Pancreas (tissue), 10 donors: ENCODE results near the gene HIRA. TPM values are rescaled to one million over a fixed set of nuclear protein-coding genes. Genes with fewer than 3 reads are reported as not detected.

Experiments used
- ATAC-seq, 4 donors: fragments of 200-7000 bp; cut with Tn5 transposase; one replicate each; pipeline versions ENCODE4 v1.8.0 to v1.9.1; 2020; ENCODE audit warnings: mild to moderate bottlenecking in 4 of 4, moderate library complexity in 4 of 4
- DNase-seq, 6 donors: peaks; one replicate each; pipeline ENCODE4 v3.0.0-alpha.2; 2020
- FAIRE-seq: peaks from 2 replicates; lab custom pipeline; 2012; peaks lifted over from hg19 to GRCh38; lab: Jason Lieb, UNC
- H3K27ac ChIP-seq, 4 donors: fragments of 200-600 bp; sonication (generic); 1 replicate in 3 of 4; 2 replicates in 1 of 4; pipeline versions ENCODE4 v1.5.0 to v1.8.0; 2020
- H3K27me3 ChIP-seq, 4 donors: fragments of 200-600 bp; one replicate each; pipeline ENCODE4 v1.8.0; 2021
- H3K36me3 ChIP-seq, 3 donors: fragments of 200-600 bp; sonication (generic) in 1 of 3; one replicate each; pipeline versions ENCODE4 v1.5.0 to v1.8.0; 2020 to 2021
- H3K4me1 ChIP-seq, 3 donors: fragments of 200-600 bp; one replicate each; pipeline ENCODE4 v1.8.0; 2021
- H3K4me3 ChIP-seq, 4 donors: fragments of 200-600 bp; sonication (generic) in 2 of 4; one replicate each; pipeline versions ENCODE4 v1.5.0 to v1.8.0; 2020 to 2021
- H3K9me3 ChIP-seq, 4 donors: fragments of 200-600 bp; one replicate each; pipeline ENCODE4 v1.8.0; 2021
- WGBS, 2 donors: extraction: QIAGEN DNeasy Blood & Tissue Kit; methylation state at CpG; one replicate each; pipeline ENCODE4 v1.1.7; 2013; 5-methylcytosine and 5-hydroxymethylcytosine counted together
- intact Hi-C, 3 donors: fragments of 100-400 bp; cut with DNase I; formaldehyde crosslinking; loops; one replicate each; pipeline versions ENCODE4 v1.11.1 to v1.14.2; 2022
- polyA plus RNA-seq, 2 donors: library from polyadenylated mRNA; stranded (reverse); fragments of 200-250 nt; gene quantifications; one replicate each; pipeline ENCODE4 v1.2.3, GENCODE V29; 2013
- total RNA-seq, 6 donors: library from RNA; stranded (reverse); fragmentation: NEBNext Ultra II Directional in 4 of 6; extraction: Animal tissue kit (Norgen Biotek cat#: 25700) in 4 of 6; gene quantifications; one replicate each; pipeline versions ENCODE4 v1.2.1 to v1.2.4, GENCODE V29; 2021 to 2023
- TF ChIP-seq, protein P1 (sequence below), 4 donors: fragments of 200-600 bp; sonication (generic) in 3 of 4; IDR thresholded peaks; one replicate each; pipeline versions ENCODE4 v1.5.0 to v1.8.0; 2021; ENCODE audit warnings: antibody characterized with exemption in 4 of 4
- donor health status: healthy with polysubstance abuse.
- donor health status: DM: no; HTN: no; CAD: no; lungs with moderate emphysema.
- donor health status: DM: no; HTN: no; CAD: no.
- donor health status: control.
- donor health status: control.
- donor health status: Bipolar disorder and iron deficiency.
- donor health status: DM: yes; HTN: yes; CAD: no.
- donor health status: DM: no; HTN: no; CAD: no.
- donor health status: DM: no; HTN: no; CAD: no.
- donor health status: DM: yes; HTN: yes; CAD: no.

The HIRA gene
- total and polyA plus RNA-seq, 8 donors: 6.1 to 14.6 (median 9.5) TPM

DNA sequence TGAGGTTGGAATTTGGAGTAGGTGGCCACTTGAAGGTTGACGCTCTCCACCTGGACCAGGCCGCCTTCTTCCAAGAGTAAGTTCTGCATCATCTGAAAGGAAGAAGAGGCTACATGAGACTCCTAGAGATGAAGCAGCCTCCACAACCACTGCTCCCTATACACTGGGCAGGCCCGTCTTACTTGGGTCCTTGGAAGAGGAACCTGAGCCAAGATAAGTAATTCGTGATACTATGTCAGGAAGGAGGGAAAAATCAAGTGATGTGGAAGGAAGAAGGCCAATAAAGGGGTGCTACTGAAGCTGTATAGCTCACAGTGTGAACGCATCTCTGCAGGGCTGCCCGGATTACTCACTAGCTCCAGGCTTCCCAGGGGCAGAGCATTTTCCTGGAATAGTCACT lies 36.4 kb upstream of the HIRA start:
- Histone ChIP-seq H3K27me3 (no peaks in the 10 kb centered on the region), H3K36me3 (peaks cover 4 to 83% (median 36%) of the 10 kb centered on the region in 3 donors), H3K9me3 (no peaks in the 10 kb centered on the region), H3K4me1 (no peaks in the 10 kb centered on the region), H3K27ac (no peak overlapping the region), H3K4me3 (no peak overlapping the region)
- 91 to 94% methylated on average over 6 of the region's 6 CpGs for WGBS, 2 donors
- TF ChIP-seq, protein P1, sequence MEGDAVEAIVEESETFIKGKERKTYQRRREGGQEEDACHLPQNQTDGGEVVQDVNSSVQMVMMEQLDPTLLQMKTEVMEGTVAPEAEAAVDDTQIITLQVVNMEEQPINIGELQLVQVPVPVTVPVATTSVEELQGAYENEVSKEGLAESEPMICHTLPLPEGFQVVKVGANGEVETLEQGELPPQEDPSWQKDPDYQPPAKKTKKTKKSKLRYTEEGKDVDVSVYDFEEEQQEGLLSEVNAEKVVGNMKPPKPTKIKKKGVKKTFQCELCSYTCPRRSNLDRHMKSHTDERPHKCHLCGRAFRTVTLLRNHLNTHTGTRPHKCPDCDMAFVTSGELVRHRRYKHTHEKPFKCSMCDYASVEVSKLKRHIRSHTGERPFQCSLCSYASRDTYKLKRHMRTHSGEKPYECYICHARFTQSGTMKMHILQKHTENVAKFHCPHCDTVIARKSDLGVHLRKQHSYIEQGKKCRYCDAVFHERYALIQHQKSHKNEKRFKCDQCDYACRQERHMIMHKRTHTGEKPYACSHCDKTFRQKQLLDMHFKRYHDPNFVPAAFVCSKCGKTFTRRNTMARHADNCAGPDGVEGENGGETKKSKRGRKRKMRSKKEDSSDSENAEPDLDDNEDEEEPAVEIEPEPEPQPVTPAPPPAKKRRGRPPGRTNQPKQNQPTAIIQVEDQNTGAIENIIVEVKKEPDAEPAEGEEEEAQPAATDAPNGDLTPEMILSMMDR (IDR thresholded peaks at IDR 0.05): no peak
- ATAC-seq (no peak), DNase-seq (no peak), FAIRE-seq (no peak)
- intact Hi-C loops: no loop called here

DNA sequence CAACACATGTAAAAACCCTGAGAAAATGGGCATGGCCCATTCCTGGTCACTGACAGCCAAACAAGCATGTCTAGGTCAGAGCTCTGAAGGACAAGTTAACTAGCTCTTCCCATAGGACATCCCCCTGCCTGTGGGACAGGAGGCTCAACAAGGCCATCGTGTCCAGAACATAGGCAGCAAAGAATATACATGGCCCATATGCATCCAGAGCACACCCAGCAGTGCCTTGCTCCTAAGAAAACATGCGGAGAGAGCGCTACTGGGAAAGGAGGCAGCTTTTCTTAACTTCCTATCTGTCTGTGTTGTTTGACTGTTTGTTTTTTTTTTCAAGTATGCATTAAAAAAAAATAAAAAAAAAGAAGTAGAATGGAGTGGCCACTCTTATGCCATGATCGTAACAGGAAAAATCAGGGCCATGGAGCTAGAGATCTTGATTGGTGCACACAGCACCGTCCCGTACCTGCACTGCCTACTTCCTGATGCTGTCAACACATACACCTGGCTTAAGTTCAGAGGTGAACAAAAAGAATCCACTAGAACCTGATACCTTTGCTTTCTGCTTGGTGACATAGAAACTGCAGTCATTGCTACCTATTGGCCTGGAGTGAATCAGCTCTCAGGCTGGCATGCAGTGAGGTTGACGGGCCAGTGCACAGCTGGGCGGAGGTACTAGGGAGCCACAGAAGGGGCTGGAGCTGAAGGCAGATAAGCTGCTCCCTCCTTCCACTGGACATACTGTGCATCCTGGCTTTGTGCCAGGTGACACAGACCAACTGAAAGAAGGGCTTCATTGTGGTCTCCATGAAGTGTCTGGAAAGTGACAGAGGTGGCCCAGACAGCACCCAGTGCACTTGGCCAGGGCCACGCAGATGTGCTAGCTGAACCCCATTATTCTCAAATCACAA lies 35.6 kb upstream of the HIRA start:
- TF ChIP-seq, protein P1 (IDR thresholded peaks at IDR 0.05): no peak
- H3K9me3 ChIP-seq: no peaks in the 10 kb centered on the region
- H3K27ac ChIP-seq: no peak overlapping the region
- 92 to 97% methylated on average over 9 of the region's 9 CpGs for WGBS, 2 donors
- ATAC-seq: no peak
- no peak for FAIRE-seq
- H3K4me3 ChIP-seq: no peak overlapping the region
- no peaks in the 10 kb centered on the region for H3K27me3 ChIP-seq
- no peaks in the 10 kb centered on the region for H3K4me1 ChIP-seq
- H3K36me3 ChIP-seq: peaks cover 4 to 82% (median 36%) of the 10 kb centered on the region in 3 donors
- intact Hi-C loops: no loop called here
- DNase-seq: no peak

DNA sequence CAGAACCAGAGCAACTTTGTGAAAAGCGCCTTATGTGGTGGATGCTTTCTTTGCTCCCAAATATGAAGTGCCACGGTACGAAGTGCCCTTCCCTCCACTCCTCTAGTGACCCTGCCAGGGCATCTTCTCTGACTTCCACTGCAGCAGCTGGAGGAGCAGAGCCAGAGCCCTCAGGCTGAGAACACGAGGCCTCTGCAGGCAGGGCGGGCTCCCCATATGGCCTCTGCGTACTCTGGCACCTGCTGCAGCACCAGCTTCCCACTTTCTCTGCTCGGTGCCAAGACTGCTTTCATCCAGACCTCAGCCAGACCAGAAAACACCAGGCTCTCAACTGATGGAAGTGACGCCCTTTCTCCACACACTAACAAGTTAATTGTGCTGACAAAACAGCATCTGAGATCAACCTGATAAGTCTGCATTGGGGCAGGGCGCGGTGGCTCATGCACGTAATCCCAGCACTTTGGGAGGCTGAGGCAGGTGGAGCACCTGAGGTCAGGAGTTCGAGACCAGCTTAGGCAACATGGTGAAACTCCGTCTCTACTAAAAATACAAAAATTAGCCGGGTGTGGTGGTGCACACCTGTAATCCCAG lies 34.7 kb upstream of the HIRA start:
- FAIRE-seq: no peak
- Histone ChIP-seq H3K27ac (no peak overlapping the region), H3K9me3 (no peaks in the 10 kb centered on the region), H3K27me3 (no peaks in the 10 kb centered on the region), H3K4me1 (no peaks in the 10 kb centered on the region), H3K4me3 (no peak overlapping the region), H3K36me3 (peaks cover 4 to 76% (median 32%) of the 10 kb centered on the region in 3 donors)
- TF ChIP-seq, protein P1 (IDR thresholded peaks at IDR 0.05): no peak
- DNase-seq: no peak
- intact Hi-C loops: no loop called here
- 83 to 89% methylated on average over 14 of the region's 14 CpGs for WGBS, 2 donors
- ATAC-seq: no peak

DNA sequence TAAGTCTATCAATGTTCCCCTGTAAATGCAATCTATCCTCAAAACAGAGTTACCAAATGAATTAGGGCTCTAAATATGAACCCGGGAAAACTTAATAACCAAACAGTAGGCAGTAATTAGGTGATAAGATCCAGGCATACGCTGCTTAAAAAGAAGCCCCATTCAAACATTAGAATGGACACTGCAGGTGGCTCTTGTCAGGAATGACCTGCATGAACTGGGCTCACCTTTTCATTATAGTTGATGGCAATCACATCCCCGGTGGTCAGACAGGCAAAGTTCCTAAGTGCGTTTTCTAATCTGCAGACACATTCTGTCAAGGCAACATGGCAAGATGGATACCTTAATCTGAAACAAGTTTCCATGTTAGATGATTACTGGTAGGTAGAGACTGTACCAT lies 33.4 kb upstream of the HIRA start:
- no peak for DNase-seq
- ATAC-seq: no peak
- Histone ChIP-seq H3K4me3 (no peak overlapping the region), H3K27ac (no peak overlapping the region), H3K9me3 (no peaks in the 10 kb centered on the region), H3K27me3 (no peaks in the 10 kb centered on the region), H3K4me1 (no peaks in the 10 kb centered on the region), H3K36me3 (peaks cover 3 to 77% (median 22%) of the 10 kb centered on the region in 3 donors)
- no peak for FAIRE-seq
- 83 to 85% methylated on average over 4 of the region's 4 CpGs for WGBS, 2 donors
- TF ChIP-seq, protein P1 (IDR thresholded peaks at IDR 0.05): no peak
- intact Hi-C loops: no loop called here
